NCI-H526 (cell line): ENCODE results near the gene IL23R.
A peak's percentile ranks its signal among the peaks of the same experiment; 100 is the strongest.

Experiments
- DNase-seq, 2 experiments: peaks; one replicate each; lab custom pipeline; 2025; lab: John Stamatoyannopoulos, UW

Gene IL23R

DNA sequence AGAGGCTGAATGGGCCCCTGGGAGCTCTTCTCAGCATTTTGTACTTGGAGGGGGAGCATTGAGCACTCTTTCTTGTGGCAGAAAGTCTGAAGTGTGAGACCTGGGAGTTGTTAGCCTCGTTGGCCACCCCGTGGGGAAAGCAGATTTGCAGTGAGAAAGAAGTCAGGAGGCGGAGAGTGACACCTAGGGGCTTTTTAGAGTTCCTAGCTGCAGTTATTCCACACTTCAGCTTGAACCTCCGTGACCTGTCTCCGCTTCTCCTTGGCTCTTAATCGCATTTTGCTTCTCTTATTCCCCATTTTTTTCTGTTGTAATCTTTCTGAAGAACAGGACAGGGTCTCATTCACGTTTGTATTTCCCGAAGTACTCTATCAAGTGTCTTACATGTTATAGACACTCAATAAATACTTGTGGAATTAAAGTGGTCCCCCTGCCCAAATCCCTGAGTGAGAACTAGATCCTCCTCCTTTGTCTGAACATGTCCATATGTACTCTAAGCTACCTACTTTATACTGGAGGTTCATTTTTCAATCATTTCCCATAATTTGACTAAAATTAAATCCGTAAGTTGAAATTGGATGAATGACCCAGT lies 17.0 kb upstream of the IL23R start:
- peak; percentile 79 to 93 for DNase-seq

DNA sequence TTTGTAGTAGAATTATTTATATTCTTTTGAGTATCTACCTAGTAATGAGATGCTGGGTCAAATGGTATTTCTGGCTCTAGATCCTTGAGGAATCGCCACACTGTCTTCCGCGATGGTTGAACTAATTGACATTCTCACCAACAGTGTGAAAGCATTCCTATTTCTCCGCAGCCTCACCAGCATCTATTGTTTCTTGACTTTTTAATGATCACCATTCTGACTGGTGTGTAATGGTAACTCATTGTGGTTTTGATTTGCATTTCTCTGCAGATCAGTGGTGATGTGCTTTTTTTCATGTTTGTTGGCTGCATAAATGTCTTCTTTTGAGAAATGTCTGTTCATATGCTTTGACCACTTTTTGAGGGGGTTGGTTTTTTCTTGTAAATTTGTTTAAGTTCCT lies 15.3 kb upstream of the IL23R start:
- DNase-seq, result peak in 1 of 2 experiments; percentile 25

- no peak for DNase-seq
Measured at GRCh38 chr1:67158401-67158800, 7.9 kb upstream of the IL23R start.

DNA sequence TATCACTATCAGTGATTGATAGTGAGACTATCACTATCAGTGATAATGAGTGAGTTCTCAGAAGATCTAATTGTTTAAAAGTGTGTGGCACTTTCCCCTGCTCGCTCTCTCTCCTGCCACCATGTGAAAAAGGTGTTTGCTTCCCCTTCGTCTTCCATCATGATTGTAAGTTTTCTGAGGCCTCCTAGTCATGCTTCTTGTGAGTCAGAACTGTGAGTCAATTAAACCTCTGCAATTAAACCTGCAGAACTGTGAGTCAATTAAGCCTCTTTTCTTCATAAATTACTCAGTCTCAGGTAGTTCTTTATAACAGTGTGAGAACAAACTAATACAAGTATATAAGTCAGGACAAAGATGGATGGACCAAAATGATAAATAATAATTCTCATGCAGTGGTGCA lies 7.0 kb upstream of the IL23R start:
- DNase-seq, result no peak

GRCh38 chr1:67162954-67163353 lies 3.3 kb upstream of the IL23R start:
- DNase-seq, result no peak

- no peak for DNase-seq
Measured at GRCh38 chr1:67165468-67166041, 699 bp upstream of the IL23R start.

DNA sequence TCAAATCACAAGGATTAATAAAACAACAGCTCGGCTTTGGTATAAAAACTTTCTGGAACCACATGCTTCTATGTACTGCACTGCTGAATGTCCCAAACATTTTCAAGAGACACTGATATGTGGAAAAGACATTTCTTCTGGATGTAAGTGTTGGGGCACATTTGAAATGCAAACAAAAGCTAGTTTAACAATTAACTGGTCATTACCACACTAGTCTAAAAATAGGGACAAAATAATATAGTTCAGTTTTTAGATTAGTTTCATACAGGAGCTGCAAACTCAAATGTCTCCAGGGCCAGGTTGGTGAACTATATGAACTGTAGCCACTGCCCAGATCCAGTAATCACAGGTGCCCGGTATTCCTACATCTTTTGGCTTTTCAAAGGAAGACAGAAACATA lies 3.2 kb downstream of the IL23R start:
- DNase-seq, result no peak

GRCh38 chr1:67169932-67170331 lies 3.7 kb downstream of the IL23R start:
- DNase-seq, result no peak

DNA sequence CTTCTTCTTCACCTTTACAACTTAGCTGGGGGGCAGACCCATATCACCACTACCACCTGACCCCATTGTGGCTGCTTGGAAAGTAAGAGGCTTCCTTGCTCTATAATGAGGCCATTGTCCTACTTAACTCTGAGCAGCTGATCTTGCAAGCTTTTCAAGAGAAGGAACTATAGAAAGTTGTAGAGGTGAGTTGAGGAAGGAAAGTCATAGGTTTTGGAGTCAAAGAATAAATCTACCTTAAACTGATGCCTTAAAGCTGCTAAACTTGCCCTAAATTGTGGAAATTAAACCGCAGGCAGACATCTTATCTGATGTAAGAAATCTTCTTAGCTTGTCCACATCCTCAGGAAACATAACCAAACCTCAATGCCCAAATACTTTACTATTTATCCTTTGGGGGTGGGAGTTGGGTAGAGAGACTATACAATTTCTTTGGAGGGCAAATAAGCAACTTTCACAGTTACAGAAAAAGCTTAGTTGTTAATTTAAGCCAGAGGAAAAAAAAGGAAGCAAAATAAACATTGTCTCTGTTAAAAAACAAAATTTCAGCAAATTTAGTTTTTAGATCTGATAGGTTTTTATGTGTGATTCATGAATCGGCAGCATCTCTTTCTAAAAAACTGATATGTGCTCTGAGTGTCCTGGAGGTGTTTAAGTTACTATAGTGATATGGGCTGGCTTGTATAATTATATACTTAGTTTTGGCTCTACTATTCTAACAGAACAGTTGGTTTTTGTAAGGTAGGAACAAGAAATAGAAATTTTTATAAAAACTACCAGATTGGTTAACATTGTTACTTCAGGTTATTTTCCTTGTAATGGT lies 4.7 kb downstream of the IL23R start:
- DNase-seq, result no peak

GRCh38 chr1:67171574-67171955 lies 5.3 kb downstream of the IL23R start:
- DNase-seq, result no peak

GRCh38 chr1:67171978-67172377 lies 5.7 kb downstream of the IL23R start:
- no peak for DNase-seq

- no peak for DNase-seq
Measured at GRCh38 chr1:67173988-67174387, 7.7 kb downstream of the IL23R start.

- no peak for DNase-seq
Measured at GRCh38 chr1:67174716-67175284, 8.5 kb downstream of the IL23R start.

DNA sequence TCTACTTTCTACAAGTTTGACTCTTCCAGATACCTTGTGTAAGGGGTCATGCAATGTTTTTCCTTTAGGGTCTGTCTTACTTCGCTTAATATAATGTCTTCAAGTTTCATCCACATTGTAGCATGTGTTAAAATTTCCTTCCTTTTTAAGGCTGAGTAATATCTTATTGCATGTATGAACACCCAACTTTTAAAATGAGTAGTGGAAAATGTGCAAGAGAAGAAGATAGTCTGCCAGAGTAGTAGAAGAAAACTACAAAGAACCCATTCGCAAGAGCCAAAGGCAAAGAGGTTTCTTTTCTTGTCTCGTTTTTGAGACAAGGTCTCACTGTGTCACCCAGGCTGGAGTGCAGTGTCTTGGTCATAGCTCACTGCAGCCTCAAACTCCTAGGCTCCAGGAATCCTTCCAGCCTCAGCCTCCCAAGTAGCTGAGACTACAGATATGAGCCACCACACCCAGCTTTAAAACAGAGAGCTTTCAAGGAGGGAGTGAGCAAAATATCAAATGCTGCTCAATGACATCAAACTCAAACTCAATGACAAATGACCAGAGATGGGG lies 9.4 kb downstream of the IL23R start:
- DNase-seq, result no peak

DNA sequence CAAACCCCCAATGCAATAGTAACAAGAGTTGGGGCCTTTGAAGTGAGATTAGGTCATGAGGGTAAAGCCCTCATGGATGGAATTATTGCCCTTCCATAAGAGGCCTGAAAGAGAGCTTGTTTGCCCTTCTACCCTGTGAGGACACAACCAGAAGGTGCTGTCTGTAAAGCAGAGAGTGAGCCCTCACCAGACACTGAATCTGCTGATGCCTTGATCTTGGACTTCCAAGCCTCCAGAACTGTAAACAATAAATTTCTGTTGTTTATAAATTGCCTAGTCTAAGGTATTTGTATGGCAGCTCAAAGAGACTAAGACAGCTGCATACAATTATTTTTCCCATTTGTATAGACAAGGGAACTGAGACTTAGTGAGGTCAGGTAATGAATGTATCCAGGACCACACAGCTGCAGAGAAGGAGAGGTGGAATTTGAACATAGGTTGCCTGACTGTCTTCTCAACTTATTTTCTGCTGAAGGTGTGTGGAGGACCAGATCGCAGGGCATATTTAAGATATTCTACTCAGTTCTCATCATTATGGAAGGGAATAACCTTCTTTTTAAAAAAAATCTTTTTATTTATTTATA lies 18.7 kb downstream of the IL23R start:
- DNase-seq, result no peak

- DNase-seq, result no peak
Measured at GRCh38 chr1:67188137-67188536, 21.9 kb downstream of the IL23R start.

GRCh38 chr1:67189953-67190352 lies 23.7 kb downstream of the IL23R start:
- no peak for DNase-seq

- DNase-seq, result no peak
Measured at GRCh38 chr1:67190410-67190809, 24.2 kb downstream of the IL23R start.

- DNase-seq, result no peak
Measured at GRCh38 chr1:67190942-67191341, 24.7 kb downstream of the IL23R start.

DNA sequence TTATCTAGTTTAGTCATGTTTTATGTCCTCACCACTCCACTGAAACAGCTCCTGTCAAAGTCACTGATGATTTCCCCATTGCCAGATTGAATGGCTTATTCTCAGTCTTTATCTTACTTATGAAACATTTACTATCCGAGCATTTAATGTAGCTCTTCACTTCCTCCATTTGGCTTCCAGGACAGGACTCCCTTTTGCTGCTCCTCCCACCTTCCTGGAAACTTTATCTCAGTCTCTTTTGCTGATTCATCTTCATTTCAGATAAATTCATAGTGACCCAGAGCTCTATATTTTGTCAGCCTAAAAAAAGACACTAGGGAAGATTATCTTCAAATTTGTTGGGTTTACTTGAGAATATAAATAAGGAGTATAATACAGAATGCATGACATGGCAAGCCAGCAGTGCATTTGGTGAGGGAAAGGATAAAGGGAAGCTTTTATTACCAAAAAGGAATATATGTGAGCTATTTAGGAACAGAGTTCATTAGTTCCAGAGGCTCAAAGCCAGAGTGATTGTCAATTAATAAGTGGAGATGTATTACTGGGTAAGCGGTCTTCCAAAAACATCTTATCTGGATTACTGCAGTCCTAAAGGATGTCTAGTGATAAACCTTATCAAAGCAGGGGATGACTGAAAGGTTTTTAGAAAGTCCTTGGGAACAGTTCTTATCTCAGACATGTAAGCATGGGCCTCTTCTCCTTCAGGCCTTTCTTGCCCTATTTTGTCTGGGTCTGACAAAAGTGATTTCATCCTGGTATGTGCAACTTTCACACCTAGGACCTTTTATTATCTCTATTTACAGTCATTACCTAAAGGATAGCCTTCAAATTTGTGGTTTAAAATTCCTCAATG lies 25.6 kb downstream of the IL23R start:
- DNase-seq, result no peak

DNA sequence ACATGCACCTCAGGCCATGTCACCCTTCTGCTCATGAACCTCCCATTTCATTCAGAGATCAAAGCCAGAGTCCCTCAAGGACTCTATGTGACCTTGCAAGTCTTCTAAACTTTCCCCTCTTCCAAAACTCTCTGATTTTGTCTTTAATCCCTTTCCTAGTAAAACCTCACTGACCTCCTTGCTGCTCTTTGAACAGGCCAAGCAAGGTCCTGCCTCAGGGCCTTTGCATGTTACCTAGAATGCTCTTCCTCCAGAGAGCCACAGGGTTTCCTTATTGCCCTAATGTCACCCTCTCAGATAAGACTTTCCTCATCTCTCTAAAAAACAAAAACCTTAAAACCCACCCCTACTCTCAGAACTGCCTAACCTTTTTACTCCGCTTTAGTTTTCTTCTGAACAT lies 26.6 kb downstream of the IL23R start:
- DNase-seq, result no peak
